Mesenteric fat pad (tissue), 1 donor: Measurements from ENCODE around the gene ANTXR1. TPM values are rescaled to one million over a fixed set of nuclear protein-coding genes. Genes with fewer than 3 reads are reported as not detected.
"Not testable (repeated sequence)": the region's sequence is repeated elsewhere in the genome, so short reads cannot be mapped to it uniquely, and the experiment has no call there.

Experiments
- DNase-seq: peaks from one replicate; pipeline ENCODE4 v3.0.0-alpha.2; 2020; ENCODE audit warnings: low spot score
- total RNA-seq: library from RNA; stranded (reverse); fragmentation: NEBNext Ultra II Directional; extraction: Animal tissue kit (Norgen Biotek cat#: 25700); gene quantifications from one replicate; pipeline ENCODE4 v1.2.1, GENCODE V29; 2021
- donor health status: DM: yes; HTN: yes; CAD: no.

The ANTXR1 gene
- total RNA-seq, 1 donor from 2014 or later, result 51.9 TPM

DNA sequence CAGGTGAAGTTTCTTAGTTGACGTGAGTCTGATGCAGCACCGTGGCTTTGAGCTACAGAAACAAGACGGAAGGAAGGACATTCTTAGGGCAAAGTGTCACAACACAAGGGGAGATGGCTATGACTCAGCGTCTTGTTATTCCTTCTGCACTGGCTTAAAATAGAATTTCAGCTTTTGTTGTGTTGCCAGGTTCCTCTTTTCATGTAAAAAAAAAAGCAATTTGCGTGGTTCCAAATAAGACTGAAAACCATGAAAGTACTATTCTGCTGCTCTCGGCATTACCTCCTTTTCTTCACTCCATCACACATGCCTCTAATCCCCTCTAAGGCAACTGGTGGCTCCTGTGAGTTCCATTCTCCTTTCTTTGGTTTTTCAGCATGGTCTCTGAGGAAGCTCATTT lies 150.1 kb downstream of the ANTXR1 start:
- DNase-seq, result no peak

DNA sequence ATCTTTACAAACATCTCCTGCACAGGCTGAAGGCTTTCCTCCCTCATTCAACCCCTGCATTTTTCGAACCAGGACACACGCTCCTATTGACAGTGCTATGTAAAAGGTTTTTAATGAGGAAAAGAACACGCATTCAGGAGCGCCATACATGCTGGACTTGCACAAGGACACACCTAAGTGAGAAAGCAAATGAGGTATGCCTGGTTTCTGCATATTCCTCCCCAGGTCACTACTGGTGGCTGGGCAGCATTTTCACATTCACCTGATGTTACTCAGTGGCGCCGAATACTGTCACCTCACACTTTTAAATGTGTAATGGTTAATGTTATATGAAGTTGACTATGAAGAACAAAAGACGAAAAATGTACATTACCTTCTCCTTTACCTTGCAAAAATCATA lies 150.6 kb downstream of the ANTXR1 start:
- no peak for DNase-seq

GRCh38 chr2:69164061-69164778 lies 151.2 kb downstream of the ANTXR1 start:
- no peak for DNase-seq

- DNase-seq, result no peak
These were observed 152.3 kb downstream of the ANTXR1 start for GRCh38 chr2:69165091-69165880.

DNA sequence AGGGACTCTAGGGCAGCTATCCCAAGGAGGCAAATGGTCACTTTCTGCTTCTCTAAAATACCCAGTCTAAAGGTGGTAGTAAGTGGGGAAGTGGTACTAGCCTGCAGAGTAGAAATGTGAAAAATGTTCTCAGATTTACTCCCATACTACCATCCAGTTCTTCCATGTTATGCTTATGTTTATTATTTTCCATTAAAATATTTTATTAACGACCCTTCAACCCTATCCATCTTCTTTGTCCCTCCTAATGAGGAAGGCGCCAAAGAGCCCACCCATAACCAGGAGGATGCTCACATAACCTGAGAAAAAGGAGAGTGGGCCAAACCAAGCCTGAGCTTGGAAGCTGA lies 153.5 kb downstream of the ANTXR1 start:
- no peak for DNase-seq

DNA sequence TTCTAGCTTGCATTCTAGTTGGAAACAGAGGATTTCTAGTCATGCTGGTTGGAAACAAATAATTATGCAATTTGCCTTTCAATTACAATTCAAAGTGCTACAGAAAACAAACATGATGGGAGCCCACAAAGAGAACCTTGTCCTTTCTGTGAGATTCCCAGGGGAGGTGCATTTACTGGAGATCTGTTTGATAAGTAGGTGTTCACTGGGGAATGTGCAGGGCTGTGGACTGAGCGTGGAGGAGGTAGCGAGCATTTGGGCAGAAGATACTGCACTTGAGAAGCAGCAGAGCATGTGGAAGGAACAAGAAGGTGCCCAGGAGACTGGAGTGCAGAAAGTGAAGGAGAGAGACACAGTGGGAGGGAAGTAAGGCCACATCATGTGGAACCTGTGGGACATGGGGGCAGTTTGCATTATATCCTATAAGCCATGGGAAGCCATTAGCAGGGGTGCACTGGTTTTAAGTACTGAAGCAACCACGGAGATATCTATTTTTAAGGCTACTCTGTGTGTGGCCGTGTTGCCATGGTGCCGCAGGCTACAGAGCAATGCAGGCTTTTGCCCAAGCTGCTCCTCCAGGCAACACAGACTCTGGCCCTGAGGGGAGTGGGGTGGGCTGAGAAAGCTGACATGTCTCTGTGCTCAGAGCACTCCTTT lies 154.0 kb downstream of the ANTXR1 start:
- DNase-seq, result no peak

DNA sequence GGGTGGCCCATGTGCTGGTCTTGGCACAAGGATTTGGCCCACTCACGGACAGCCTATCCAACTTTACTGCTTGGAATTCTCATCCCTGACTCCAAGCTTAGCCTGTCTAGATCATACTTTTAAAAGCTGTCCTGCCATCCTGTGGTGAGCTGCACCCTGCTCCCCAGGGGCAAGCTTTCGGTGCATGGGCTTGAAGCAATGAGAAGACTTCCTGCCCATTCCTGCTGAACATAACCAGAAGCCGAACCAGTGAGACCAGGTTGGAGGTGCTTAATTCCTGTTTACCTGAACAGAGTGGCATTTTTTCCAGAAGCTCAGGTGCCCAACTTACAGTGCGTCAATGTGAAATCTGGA lies 154.5 kb downstream of the ANTXR1 start:
- DNase-seq, result no peak

DNA sequence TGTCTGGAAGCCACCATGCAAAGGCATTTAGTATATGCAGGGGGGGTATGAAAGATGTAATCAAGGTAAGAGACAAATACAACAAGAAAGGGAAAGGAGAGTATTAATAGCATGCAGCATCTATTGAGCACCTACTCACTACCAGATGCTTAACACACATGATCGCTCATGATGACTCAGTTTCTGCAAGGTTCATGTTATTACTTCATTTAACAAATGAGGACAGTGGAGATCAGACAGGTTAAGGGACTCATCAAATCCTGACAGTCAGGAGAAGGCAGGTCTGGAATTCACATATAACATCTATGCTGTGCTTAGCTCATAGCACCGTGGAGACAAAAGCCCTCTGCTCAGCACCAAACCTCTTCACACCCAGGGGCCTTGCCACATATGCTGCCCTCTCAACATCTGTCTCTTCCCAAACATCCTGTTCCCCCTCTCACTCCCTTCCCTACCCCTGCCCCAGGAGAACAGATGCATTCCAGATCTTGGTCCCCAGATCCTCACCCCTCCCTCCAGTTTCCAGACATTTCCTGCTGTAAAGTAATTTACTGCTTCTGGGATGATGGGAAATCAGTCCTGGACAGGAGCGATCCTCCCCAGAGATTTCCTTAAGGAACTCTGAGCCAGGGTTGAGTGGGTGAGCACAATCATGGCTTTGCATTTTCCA lies 155.3 kb downstream of the ANTXR1 start:
- no peak for DNase-seq

DNA sequence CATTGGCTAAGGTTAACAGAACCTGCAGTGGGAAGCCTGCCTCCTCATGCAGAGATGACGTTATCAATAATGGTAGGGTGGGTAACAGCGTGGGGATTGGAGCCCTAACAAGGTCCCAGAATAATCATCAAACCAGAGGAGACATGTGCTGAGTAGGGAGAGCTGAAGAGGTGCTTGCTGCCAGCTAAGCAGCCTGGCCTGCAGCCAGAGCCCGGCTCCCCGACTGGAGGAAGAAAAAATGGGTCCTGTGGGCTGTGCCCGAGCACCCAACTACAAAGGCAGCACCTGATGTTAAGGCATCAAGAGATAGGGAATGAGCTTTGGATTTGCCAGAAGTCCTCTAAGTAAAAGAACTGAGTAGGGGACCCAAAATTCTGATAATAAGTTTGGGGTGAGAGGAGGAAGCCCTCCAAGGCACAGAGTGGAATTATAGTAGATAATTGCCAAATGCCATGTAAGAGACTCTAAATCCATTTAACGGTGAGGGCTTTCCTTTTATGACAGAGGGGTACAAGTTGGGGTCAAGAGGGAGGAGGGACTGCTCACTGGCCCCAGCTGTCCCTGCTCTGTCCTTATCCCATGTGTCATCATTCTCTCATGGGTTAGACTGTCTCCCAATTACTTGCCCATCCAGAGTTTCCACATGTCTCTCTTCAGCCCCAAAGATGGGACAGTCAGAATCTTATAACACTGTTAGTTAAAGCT lies 156.1 kb downstream of the ANTXR1 start:
- no peak for DNase-seq

DNA sequence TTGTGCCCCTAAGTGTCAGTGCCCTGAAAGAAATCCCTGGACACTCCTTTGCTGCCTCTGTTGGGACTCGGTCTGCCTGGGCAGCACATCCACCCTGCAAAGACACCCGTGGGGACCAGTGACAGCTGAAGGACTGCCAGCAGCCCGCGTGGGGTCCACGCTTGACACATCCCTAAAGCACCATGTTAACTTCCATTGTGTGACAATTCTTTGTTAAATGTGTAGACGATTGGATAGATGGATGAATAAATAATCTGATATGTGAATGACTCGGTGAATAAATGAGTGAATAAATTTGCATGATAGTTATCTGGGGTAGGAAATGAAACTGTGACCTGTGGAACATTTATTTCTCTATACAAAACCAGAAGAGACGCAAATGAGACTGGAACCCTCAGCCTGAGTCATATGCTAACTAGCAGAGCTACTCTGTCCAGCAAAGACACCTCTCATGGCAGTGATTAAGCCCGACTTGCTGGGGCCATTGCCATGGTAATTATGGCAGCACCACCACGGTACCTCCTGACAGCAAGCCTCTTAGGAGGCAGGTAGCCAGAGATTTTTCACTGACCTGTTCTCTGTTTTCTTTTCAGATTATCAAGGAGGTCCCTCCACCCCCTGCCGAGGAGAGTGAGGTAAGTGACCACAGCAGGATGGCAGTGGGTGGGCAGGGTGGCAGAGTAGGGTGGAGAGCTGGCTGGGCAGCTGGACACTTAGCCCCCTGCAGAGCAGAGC lies 156.8 kb downstream of the ANTXR1 start:
- no peak for DNase-seq

- no peak for DNase-seq
These were observed 157.7 kb downstream of the ANTXR1 start for GRCh38 chr2:69170661-69171060.

- no peak for DNase-seq
These were observed 158.3 kb downstream of the ANTXR1 start for GRCh38 chr2:69171116-69171896.

DNA sequence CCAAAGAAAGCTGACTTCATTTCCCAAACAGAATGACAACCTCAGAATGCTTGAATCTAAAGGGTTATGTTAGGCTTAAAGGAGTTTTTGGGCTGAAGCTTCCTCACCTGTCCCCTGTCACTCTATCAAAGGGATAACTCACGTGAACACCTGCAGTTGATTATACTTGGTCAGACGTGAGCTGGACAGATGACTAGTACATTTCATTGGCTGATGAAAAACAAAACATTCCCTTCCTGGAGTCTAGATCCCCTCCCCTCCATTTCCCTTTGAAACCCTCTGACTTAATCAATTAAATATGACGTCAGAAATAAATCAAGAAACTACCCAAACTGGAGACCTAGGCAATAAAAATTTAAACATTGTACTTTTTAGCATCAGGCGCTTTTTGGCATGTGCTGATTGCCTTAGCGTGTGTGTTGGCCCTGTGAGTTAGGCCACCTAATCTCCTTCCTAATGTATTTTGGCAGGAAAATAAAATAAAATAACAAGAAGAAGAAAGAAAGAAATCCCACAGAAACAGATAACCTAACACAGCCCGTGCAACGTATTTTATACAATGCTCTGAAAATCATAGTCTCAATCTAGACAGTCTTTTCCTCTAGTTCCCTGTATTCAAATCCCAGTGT lies 159.0 kb downstream of the ANTXR1 start:
- DNase-seq, result no peak

DNA sequence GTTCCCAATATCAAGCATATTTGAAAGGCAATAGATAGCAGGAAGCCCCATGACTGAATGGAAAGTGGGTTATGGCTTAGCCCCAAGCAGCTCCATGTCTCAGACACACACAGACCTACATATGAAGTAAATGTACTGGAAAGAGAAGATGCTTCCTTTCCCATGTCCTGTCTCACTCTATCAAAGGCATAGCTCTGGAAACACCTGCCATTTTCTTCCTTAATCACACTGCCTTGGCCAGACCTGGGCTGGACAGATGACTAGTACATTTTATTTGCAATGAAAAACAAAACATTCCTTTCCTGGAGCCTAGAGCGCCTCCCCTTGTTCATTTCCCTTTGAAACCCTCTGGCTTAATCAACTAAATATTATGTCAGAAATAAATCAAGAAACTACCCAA lies 160.7 kb downstream of the ANTXR1 start:
- DNase-seq, result no peak

DNA sequence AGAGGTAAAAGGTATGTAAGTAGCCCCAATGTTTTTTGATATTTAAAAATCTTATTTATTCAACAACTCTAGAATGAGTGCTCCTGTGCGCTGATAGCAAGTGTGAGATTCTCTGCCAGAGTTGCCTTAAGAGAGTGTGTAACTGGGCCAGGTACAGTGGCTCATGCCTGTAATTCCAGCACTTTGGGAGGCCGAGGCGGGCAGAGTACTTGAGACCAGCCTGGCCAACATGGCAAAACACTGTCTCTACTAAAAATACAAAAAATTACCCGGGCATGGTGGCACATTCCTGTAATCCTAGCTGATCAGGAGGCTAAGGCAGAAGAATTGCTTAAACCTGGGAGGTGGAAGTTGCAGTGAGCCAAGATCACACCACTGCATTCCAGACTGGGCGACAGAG lies 161.2 kb downstream of the ANTXR1 start:
- not testable (repeated sequence) for DNase-seq

DNA sequence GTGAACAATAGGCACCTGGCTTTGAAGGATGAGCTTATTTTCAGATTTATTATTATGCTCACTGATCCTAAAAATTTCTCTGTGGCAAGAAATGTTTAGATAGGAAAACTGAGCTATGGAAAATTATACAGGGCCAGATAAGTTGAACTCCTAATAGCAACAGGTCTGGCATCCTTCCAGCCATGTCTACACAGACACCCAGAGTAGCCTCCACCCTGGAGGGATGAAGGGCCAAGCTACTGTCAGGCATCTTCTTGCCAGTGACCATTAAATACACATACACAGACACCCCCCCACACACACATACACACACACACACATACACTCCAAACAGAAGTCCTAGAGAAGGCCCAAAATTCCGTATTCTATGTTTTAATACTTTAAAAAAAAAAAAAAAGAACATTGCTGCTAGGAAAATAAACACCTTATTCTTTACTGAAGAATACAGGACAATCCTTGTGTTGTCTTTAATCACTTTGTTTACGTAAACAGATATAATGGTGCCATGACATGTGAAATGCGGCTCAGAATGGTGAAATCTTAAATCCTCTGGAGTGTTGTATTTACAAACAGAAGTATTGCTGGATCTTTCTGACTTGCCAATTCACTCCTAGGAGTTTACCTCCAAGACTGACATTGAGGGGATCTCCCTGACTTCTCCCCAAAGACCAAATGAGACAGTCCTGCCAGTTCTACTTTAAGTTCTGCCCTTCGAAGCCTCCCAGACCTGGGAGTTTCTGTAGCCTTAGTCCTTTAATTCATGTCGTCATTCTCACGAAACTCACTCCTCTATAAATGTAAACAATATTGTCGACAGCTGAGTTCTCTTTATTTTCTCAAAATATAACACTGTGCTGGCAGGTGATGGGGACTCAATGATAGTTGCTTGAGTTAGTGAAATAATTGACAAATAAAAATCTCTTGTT lies 163.1 kb downstream of the ANTXR1 start:
- no peak for DNase-seq

- DNase-seq, result no peak
These were observed 164.2 kb downstream of the ANTXR1 start for GRCh38 chr2:69177063-69177771.
